Naive B cell (primary cell): ENCODE data around the gene MED26. TPM values are rescaled to one million over a fixed set of nuclear protein-coding genes. Genes with fewer than 3 reads are reported as not detected.
A peak's percentile ranks its signal among the peaks of the same experiment; 100 is the strongest.

Experiments
- ATAC-seq, 2 donors: fragments of 150-1000 bp; cut with Tn5 transposase; 2 replicates each; pipeline ENCODE4 v1.10.0; 2021; ENCODE audit warnings: low read depth in 2 of 2, mild to moderate bottlenecking in 2 of 2, moderate library complexity in 2 of 2
- DNase-seq: peaks from one replicate; pipeline ENCODE4 v3.0.0; 2022
- H3K27ac Mint-ChIP-seq, 6 donors: one replicate each; pipeline ENCODE4 v1.8.0; 2020 to 2022; ENCODE audit warnings: mild to moderate bottlenecking in 6 of 6, mixed read lengths in 6 of 6, moderate library complexity in 5 of 6, inconsistent platforms in 2 of 6
- H3K27me3 Mint-ChIP-seq, 3 donors: one replicate each; pipeline ENCODE4 v1.8.0; 2021 to 2022; ENCODE audit warnings: mixed read lengths in 3 of 3, mild to moderate bottlenecking in 1 of 3
- H3K36me3 Mint-ChIP-seq, 2 donors: one replicate each; pipeline ENCODE4 v1.8.0; 2020 to 2022; ENCODE audit warnings: mixed read lengths in 2 of 2, inconsistent platforms in 1 of 2, mild to moderate bottlenecking in 1 of 2
- H3K4me1 Mint-ChIP-seq, 3 donors: one replicate each; pipeline ENCODE4 v1.8.0; 2020 to 2022; ENCODE audit warnings: mixed read lengths in 3 of 3, inconsistent platforms in 1 of 3, mild to moderate bottlenecking in 1 of 3, moderate library complexity in 1 of 3
- H3K4me3 Mint-ChIP-seq, 8 donors: one replicate each; pipeline ENCODE4 v1.8.0; 2020 to 2022; ENCODE audit warnings: mild to moderate bottlenecking in 8 of 8, mixed read lengths in 8 of 8, moderate library complexity in 8 of 8, inconsistent platforms in 2 of 8
- H3K9me3 Mint-ChIP-seq, 7 donors: one replicate each; pipeline ENCODE4 v1.8.0; 2020 to 2022; ENCODE audit warnings: mixed read lengths in 7 of 7, mild to moderate bottlenecking in 5 of 7, inconsistent platforms in 2 of 7, moderate library complexity in 1 of 7
- polyA plus RNA-seq, 6 donors: library from polyadenylated mRNA; unstranded; fragments of 300-500 nt; fragmentation: Illumina TruSeq; gene quantifications; one replicate each; pipeline ENCODE4 v1.2.3, GENCODE V29; 2021; ENCODE audit warnings: low read depth in 6 of 6

The MED26 gene
- polyA plus RNA-seq, 6 donors from 2014 or later = 2.0 to 10.9 (median 5.4) TPM

DNA sequence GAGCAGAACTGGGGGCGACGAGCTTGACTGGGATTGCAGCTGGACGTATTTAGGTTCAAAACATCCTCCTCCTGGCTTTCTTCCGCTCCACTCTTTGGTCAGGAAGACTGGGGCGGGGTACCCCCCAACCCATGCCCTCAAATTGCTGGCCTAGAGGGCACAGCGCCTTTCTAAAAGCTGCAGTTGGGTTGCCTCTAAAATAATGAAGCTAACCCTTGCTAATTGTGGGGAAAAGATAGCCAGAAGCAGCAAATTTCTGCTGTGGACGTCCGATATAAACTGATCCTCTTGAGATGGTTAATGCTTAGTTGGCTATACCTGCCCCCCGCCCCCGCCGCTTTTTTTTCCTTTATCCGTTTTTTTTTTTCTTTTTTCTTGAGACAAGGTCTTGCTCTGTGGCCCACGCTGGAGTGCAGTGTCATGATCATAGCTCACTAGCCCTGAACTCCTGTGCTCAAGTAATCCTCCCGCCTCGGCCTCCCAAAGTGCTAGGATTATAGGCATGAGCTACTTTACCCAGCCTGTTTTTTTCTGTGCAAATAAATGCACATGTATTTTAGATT lies 85.0 kb downstream of the MED26 start:
- no peak for ATAC-seq
- H3K27me3 Mint-ChIP-seq = no peaks in the 10 kb centered on the region
- H3K36me3 Mint-ChIP-seq = peaks cover 0 to 7% of the 10 kb centered on the region in 2 donors
- no peaks in the 10 kb centered on the region for H3K9me3 Mint-ChIP-seq
- H3K4me1 Mint-ChIP-seq = peaks cover 38 to 53% (median 47%) of the 10 kb centered on the region in 3 donors
- H3K4me3 Mint-ChIP-seq = peak overlapping the region; percentile 89 to 95 (median 92)
- H3K27ac Mint-ChIP-seq = peak overlapping the region; percentile 86 to 97 (median 92)
- DNase-seq = no peak

DNA sequence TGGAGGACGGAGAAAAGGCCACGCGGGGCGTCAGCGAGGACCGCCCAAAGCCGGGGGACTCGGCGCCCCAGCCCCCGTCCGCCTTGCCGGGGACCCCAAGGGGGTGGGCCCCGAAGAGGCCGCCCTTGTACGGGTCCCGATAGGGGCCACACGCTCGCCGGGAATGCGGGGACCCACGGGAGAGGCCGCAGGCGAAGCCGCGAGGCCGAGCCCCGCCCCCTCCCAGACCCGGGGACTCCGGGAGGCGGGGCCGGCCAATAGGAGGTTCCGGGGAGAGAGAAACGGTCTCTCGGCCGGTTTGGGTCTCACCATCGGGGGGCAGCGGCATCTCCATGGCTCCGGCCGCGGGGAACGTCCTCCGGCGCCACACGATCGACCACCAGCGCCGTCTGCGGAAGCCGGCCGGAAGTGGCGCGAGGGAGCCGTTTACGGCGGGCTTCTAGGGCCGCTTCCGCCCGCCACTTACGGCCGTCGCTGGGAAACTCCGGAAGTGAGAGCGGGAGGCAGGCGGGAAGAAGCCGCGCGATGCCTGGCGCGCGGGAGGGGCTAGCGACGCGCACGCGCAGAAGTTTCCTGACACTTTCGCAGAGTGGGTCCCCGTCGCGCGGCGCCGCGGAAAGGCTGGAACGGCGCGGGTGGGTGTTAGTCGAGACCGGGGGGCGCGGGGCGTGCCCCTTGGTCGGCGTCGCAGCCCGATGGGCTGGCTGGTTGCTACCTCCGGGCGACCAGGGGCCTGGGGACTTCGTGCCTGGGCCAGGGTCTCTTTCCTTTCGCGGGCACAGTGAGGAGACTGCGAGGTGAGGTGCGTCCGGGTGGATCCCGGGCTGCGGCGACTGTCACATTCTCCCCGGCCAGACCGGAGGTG lies 85.7 kb downstream of the MED26 start, which contains the start of gene CHERP:
CHERP (minus strand) TSS at position 393 of the 865 bp plus-strand sequence; CDS start at position 334, 59 bp downstream.
- no peaks in the 10 kb centered on the region for H3K27me3 Mint-ChIP-seq
- ATAC-seq (peak; percentile 75 to 85), DNase-seq (peak; percentile 93)
- H3K36me3 Mint-ChIP-seq = peaks cover 0 to 11% of the 10 kb centered on the region in 2 donors
- H3K4me3 Mint-ChIP-seq = peak within 1 kb of the TSS; percentile 89 to 95 (median 92)
- peak within 1 kb of the TSS; percentile 86 to 97 (median 92) for H3K27ac Mint-ChIP-seq
- H3K9me3 Mint-ChIP-seq = no peaks in the 10 kb centered on the region
- peaks cover 44 to 60% (median 54%) of the 10 kb centered on the region in 3 donors for H3K4me1 Mint-ChIP-seq

DNA sequence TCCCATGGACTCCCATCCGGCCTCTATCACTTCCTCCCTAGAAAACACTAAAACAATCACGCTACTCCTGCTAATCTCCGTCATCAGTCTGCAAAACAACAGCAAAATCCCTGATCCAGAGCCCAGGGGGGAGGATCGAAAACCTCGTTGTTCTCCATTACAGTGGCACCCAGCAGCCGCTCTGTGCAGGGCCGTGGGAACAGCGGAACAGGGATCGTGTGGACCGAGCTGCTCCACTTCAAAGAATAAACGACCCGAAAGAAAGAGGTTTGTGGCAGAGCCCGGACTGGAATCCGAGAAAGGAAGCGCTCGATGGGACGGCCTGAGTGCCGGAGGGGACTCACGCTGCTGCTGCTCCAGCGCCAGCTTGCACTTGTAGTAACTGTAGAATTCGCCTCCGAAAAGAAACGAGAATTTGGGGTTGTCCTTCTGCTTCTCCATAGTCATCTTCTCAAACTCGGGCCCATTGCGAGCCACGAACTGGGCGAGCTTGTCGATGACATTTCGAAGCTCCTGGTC lies 86.4 kb downstream of the MED26 start:
- H3K4me3 Mint-ChIP-seq = peak overlapping the region; percentile 87 to 95 (median 92)
- no peaks in the 10 kb centered on the region for H3K9me3 Mint-ChIP-seq
- no peaks in the 10 kb centered on the region for H3K27me3 Mint-ChIP-seq
- no peak for DNase-seq
- peak overlapping the region; percentile 75 to 90 (median 84) for H3K27ac Mint-ChIP-seq
- ATAC-seq = no peak
- peaks cover 0 to 14% of the 10 kb centered on the region in 2 donors for H3K36me3 Mint-ChIP-seq
- peaks cover 48 to 66% (median 58%) of the 10 kb centered on the region in 3 donors for H3K4me1 Mint-ChIP-seq

DNA sequence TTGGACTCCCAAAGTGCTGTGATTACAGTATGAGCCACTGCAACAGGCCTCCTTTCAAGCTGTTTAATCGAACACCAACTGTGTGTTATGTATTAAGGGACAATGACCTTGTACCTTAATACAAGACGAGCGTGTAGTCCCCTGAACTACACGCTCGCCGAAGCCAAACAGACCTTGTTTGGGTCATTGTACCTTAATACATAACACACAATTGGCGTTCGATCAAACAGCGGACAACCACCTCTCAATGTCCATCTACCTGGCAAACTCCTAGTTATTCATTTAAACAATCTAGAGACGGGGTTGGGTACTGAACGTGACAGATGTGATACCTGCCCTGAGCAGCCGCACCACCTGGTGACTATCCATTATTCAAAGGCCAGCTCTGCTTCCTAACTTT lies 87.1 kb downstream of the MED26 start:
- H3K36me3 Mint-ChIP-seq = peaks cover 0 to 21% of the 10 kb centered on the region in 2 donors
- H3K4me3 Mint-ChIP-seq = peak overlapping the region; percentile 87 to 95 (median 92)
- peak overlapping the region in 5 of 6 donors; percentile 73 to 90 (median 82) for H3K27ac Mint-ChIP-seq
- H3K4me1 Mint-ChIP-seq = peaks cover 53 to 69% (median 61%) of the 10 kb centered on the region in 3 donors
- no peaks in the 10 kb centered on the region for H3K27me3 Mint-ChIP-seq
- ATAC-seq (no peak), DNase-seq (no peak)
- no peaks in the 10 kb centered on the region for H3K9me3 Mint-ChIP-seq

DNA sequence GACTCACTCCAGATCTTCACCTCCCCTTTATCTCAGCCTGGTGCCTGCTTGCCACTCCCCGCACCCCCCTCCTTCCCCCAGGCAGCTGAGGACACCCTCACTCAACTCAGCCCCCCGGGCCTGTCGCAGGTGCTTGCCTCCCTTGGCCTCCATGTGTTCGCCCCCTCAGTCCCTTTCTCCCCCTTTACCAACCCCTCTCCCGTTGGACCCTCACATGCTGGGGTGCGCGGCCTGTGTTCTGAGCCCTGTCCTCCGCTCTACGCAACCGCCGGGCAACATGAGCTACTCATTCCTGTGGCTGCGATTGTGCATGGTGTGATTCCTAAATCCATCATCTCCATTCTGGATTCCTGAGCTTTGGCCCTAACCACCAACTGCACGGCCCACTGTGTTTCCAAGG lies 90.9 kb downstream of the MED26 start:
- H3K9me3 Mint-ChIP-seq = no peaks in the 10 kb centered on the region
- peak overlapping the region in 2 of 8 donors; percentile 42 to 43 for H3K4me3 Mint-ChIP-seq
- DNase-seq (no peak), ATAC-seq (no peak)
- no peaks in the 10 kb centered on the region for H3K27me3 Mint-ChIP-seq
- peaks cover 0 to 29% of the 10 kb centered on the region in 2 donors for H3K36me3 Mint-ChIP-seq
- H3K4me1 Mint-ChIP-seq = peaks cover 42 to 47% (median 44%) of the 10 kb centered on the region in 3 donors
- H3K27ac Mint-ChIP-seq = peak overlapping the region in 1 of 6 donors; percentile 27

DNA sequence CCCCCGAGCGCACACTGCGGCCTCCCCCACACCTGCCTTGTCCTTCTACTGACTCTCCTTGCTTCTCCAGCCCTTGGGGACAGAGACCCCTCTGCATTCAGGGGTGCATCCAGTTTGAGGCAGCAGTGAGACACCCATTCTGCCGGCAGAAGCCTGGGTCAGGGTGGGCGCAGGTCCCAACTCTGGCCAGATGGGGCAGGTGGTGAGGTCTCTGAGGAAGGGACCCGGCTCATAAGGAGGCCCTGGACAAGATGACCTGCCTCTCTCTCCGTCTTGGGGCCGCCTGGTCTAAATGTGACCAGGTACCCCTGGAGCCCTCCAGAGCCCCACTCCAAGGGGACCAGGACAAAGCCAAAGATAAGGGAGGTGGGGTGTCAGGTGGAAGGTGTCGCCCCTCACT lies 91.9 kb downstream of the MED26 start:
- no peaks in the 10 kb centered on the region for H3K9me3 Mint-ChIP-seq
- peaks cover 0 to 37% of the 10 kb centered on the region in 2 donors for H3K36me3 Mint-ChIP-seq
- H3K4me3 Mint-ChIP-seq = peak overlapping the region in 1 of 8 donors; percentile 24
- H3K27me3 Mint-ChIP-seq = no peaks in the 10 kb centered on the region
- DNase-seq (no peak), ATAC-seq (no peak)
- no peak overlapping the region for H3K27ac Mint-ChIP-seq
- peaks cover 38 to 42% (median 41%) of the 10 kb centered on the region in 3 donors for H3K4me1 Mint-ChIP-seq

DNA sequence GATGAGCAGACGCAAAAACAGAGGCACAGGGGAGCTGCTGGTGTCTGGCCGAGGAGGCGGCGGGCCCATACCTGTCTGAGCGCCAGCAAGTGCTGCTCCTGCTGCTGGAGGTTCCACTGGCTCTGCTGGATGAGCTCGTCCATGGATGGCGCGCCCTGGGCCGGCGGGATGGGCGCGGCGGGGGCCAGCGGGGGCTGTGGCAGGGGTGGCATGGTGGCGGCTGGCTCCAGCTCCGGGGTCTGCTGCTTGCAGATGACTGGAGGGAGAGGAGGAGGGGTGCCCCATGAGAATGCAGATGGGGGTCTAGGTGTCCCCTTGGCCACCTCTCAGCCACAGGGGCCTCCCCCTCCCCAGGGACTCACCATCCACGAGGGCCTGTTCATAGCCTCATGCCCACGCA lies 92.6 kb downstream of the MED26 start:
- peaks cover 0 to 40% of the 10 kb centered on the region in 2 donors for H3K36me3 Mint-ChIP-seq

DNA sequence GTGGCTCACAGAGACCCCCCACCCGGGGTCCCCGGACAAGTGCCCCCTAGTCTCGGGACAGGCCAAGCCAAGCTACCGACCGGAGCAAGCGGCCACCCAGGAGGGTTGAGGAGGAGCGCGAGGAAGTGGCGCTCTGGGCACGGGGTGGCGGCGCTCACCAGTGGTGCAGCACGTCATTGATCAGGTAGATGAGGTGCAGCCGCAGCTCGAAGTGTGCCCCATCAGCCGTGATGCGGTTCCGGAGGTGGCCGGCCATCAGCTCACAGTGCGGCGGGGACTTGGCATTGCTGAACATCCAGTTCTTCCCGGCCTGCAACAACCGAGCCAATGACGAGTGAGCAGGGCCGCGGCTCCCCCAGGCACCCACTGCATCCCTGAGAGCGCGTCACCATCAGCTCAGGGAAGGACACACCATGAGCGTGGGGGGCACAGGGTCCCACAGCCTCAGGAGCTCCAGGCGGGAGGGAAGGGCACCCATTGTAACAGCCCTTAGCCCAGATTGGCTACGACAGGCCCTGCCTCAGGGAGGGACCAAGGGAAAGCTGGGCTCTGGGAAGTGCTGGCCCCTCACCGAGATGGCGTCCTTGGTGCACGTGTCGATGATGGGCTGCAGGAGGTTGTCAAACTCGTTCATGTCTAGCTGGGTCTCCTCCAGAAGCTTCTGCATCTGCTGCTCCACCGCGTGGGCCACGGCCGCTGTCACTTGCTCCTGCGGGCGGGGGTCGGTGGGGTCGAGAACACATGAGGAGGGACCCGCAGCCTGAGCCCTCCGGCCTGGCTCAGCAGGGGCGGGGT lies 95.4 kb downstream of the MED26 start:
- DNase-seq (no peak), ATAC-seq (no peak)
- H3K4me1 Mint-ChIP-seq = peaks cover 14 to 23% (median 15%) of the 10 kb centered on the region in 3 donors
- H3K27ac Mint-ChIP-seq = no peak overlapping the region
- no peak overlapping the region for H3K4me3 Mint-ChIP-seq
- peaks cover 0 to 30% of the 10 kb centered on the region in 2 donors for H3K36me3 Mint-ChIP-seq
- H3K27me3 Mint-ChIP-seq = no peaks in the 10 kb centered on the region
- no peaks in the 10 kb centered on the region for H3K9me3 Mint-ChIP-seq

More for the DNA sequence above, 92.6 kb downstream of the MED26 start:
- Mint-ChIP-seq H3K4me3 (no peak overlapping the region), H3K4me1 (peaks cover 37 to 42% (median 38%) of the 10 kb centered on the region in 3 donors), H3K27me3 (no peaks in the 10 kb centered on the region), H3K9me3 (no peaks in the 10 kb centered on the region), H3K27ac (no peak overlapping the region)
- ATAC-seq (no peak), DNase-seq (no peak)

DNA sequence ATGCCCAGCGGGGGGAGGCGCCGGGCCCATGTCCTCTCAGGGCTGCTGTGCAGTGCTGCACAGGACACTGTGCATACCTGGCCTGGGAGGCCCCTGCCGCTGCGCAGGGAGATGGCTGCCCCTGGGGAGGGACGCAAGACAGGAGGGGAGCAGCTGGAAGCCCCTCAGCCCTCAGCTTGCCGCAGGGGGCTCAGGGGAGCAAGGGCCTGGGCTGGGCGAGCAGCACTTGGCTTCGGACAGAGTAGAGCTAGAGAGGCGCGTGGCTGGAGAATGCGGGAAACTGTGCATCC lies 96.7 kb downstream of the MED26 start:
- Mint-ChIP-seq H3K27me3 (no peaks in the 10 kb centered on the region), H3K27ac (peak overlapping the region in 1 of 6 donors; percentile 7), H3K9me3 (no peaks in the 10 kb centered on the region)

DNA sequence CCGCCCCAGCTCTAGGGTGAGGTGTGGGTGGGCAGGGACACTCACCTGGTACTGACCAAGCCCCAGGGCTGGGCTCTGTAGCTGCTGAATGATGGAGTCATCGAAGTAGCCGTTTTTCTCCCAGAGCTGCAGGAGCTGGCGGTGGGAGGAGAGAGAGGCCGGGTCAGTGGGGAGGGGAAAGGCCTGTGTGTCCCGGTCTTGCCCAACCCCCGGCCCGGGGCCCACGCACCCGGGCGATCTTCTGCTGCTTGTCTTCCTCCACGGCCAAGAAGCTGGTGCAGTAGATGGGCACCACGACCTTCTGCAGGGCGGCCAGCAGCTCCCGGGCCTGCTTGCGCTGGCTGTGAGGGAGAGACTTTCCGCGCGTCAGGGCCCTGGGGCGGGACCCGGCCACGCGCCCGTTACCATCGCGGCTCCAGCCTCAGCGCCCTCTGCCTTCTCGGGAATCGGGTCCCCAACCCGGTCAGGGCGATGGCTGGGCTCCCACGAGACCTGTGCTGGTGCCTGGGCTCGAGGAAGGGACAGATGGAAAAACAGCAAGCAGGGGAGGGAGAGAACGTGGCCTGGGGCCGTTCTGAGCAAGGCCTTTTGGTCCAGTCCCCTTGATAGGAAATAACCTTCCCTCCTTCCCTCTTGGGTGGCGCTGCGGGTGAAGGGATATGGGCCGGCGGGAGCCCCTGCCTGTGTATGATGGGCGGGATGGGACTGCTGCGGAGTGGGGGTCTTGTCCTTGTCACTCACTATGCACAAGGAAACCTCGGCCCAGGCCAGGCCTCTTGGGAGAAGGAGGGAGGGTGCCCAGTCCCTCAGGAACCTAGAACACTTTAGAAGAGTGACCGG lies 97.2 kb downstream of the MED26 start:
- peaks cover 0 to 19% of the 10 kb centered on the region in 2 donors for H3K36me3 Mint-ChIP-seq
- ATAC-seq (no peak), DNase-seq (no peak)
- peak overlapping the region in 1 of 6 donors; percentile 7 for H3K27ac Mint-ChIP-seq
- H3K27me3 Mint-ChIP-seq = no peaks in the 10 kb centered on the region
- no peak overlapping the region for H3K4me3 Mint-ChIP-seq
- no peaks in the 10 kb centered on the region for H3K9me3 Mint-ChIP-seq
- H3K4me1 Mint-ChIP-seq = peaks cover 1 to 9% (median 3%) of the 10 kb centered on the region in 3 donors

More for the DNA sequence above, 96.7 kb downstream of the MED26 start:
- Mint-ChIP-seq H3K4me3 (no peak overlapping the region), H3K36me3 (peaks cover 0 to 23% of the 10 kb centered on the region in 2 donors), H3K4me1 (peaks cover 6 to 13% (median 7%) of the 10 kb centered on the region in 3 donors)
- DNase-seq (no peak), ATAC-seq (no peak)

DNA sequence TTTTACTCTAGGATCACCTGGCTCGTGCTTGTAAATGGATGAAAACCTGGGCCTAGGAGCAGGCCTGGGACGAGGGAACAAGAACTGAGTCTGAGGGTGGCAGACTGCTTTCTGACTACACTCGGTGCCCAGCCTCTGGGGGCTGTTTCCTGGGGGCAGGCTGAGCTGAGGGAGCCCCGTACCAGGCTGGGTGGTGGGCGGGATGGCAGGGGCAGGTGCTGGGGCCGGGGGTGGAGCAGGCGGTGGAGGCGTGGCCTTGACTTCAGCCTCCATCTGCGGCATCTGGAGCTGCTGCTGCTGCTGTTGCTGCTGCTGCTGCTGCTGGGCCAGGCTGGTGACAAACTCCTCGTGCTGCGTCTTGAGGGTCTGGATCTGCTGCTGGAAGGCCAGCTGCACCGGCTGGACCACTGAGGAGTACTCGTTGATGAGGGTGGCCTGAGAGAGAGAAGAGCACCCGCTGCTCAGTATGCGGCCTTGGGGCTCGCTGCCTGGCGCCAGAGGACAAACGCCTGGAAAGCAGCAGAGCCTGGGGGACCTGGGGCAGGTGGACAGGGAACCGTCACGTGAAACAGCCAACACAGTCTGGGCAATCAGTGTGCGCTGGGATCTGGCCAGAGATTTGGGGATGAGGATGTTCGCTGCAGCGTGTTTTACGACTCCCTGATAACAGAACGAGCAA lies 98.4 kb downstream of the MED26 start:
- no peak for ATAC-seq
- no peak for DNase-seq
- H3K27me3 Mint-ChIP-seq = no peaks in the 10 kb centered on the region
- peak overlapping the region in 1 of 6 donors; percentile 79 for H3K27ac Mint-ChIP-seq
- H3K4me1 Mint-ChIP-seq = peaks cover 0 to 9% (median 3%) of the 10 kb centered on the region in 3 donors
- H3K36me3 Mint-ChIP-seq = peaks cover 0 to 19% of the 10 kb centered on the region in 2 donors
- H3K4me3 Mint-ChIP-seq = no peak overlapping the region
- no peaks in the 10 kb centered on the region for H3K9me3 Mint-ChIP-seq
